HG03159 (cell line): Measurements from ENCODE around the gene SLC30A9.

Experiments
- ATAC-seq: cut with Tn5 transposase; IDR thresholded peaks from one replicate; pipeline ENCODE4 v1.9.1; 2021; ENCODE audit warnings: mild to moderate bottlenecking, moderate library complexity; ENCODE audit not compliant: unreplicated experiment

The SLC30A9 gene

GRCh38 chr4:41990365-41991111, at the start of gene SLC30A9:
SLC30A9 (plus strand) TSS chr4:41990530; CDS start chr4:41990652, 122 bp downstream.
- peak; percentile 99 for ATAC-seq

- ATAC-seq = no peak
Measured at GRCh38 chr4:41940834-41941233, 49.5 kb upstream of the SLC30A9 start.

- no peak for ATAC-seq
Measured at GRCh38 chr4:41943506-41943905, 46.8 kb upstream of the SLC30A9 start.

GRCh38 chr4:41944089-41944488, 46.2 kb upstream of the SLC30A9 start:
- no peak for ATAC-seq

GRCh38 chr4:41949531-41949930, 40.8 kb upstream of the SLC30A9 start:
- ATAC-seq = no peak

GRCh38 chr4:41957634-41958033, 32.7 kb upstream of the SLC30A9 start:
- ATAC-seq = no peak

- no peak for ATAC-seq
Measured at GRCh38 chr4:41963105-41963504, 27.2 kb upstream of the SLC30A9 start.

- no peak for ATAC-seq
Measured at GRCh38 chr4:41964401-41964800, 25.9 kb upstream of the SLC30A9 start.

GRCh38 chr4:41967392-41967791, 22.9 kb upstream of the SLC30A9 start:
- ATAC-seq = no peak

GRCh38 chr4:41969671-41970070, 20.7 kb upstream of the SLC30A9 start:
- no peak for ATAC-seq

- ATAC-seq = no peak
Measured at GRCh38 chr4:41975341-41975740, 15.0 kb upstream of the SLC30A9 start.

- ATAC-seq = no peak
Measured at GRCh38 chr4:41976775-41977516, 13.4 kb upstream of the SLC30A9 start.

GRCh38 chr4:41977709-41978108, 12.6 kb upstream of the SLC30A9 start:
- no peak for ATAC-seq

- no peak for ATAC-seq
Measured at GRCh38 chr4:41981456-41981855, 8.9 kb upstream of the SLC30A9 start, which contains the start of gene DCAF4L1. DCAF4L1 (plus strand) TSS chr4:41981756; CDS start chr4:41981793, 37 bp downstream.

GRCh38 chr4:41982716-41983115, 7.6 kb upstream of the SLC30A9 start:
- no peak for ATAC-seq

GRCh38 chr4:41985151-41985550, 5.2 kb upstream of the SLC30A9 start:
- ATAC-seq = no peak

GRCh38 chr4:41989994-41990364, 351 bp upstream of the SLC30A9 start:
- ATAC-seq = peak; percentile 16

GRCh38 chr4:41991916-41992767, 1.8 kb downstream of the SLC30A9 start:
- ATAC-seq = no peak

GRCh38 chr4:41992967-41993857, 2.9 kb downstream of the SLC30A9 start:
- ATAC-seq = no peak

- no peak for ATAC-seq
Measured at GRCh38 chr4:41994461-41994985, 4.2 kb downstream of the SLC30A9 start.
